HepG2 (cell line): ENCODE data around the gene CNOT10. TPM values are rescaled to one million over a fixed set of nuclear protein-coding genes. Genes with fewer than 3 reads are reported as not detected.
A peak's percentile ranks its signal among the peaks of the same experiment; 100 is the strongest.

ENCODE experiments used
- ATAC-seq: fragments of 200-7000 bp; cut with Tn5 transposase; 3 replicates; pipeline ENCODE4 v1.9.1; 2020; ENCODE audit warnings: mild to moderate bottlenecking, moderate library complexity
- BruUV-seq: library from RNA; stranded (reverse); fragments of 400-500 nt; replicated peaks from 2 replicates; lab custom pipeline; 2021; lab: Mats Ljungman, UMichigan
- CTCF ChIA-PET: fragments of 300-600 bp; formaldehyde crosslinking; extraction: SDS; loops from one replicate; lab custom pipeline; 2021; ENCODE audit warnings: low total read pairs, inconsistent platforms, low intra/inter-chr PET ratio; lab: Yijun Ruan, JAX
- POLR2A ChIA-PET: fragments of 350-600 bp; sonication (Branson Sonifier 250); formaldehyde crosslinking; loops from one replicate; lab custom pipeline; 2020; ENCODE audit warnings: antibody characterized with exemption, inconsistent platforms; lab: Yijun Ruan, JAX
- DNase-seq: peaks from one replicate; pipeline ENCODE4 v3.0.0-alpha.2; 2015; ENCODE audit warnings: low spot score
- FAIRE-seq: peaks from 3 replicates; lab custom pipeline; 2011; peaks lifted over from hg19 to GRCh38; lab: Jason Lieb, UNC
- H2AFZ ChIP-seq: one replicate; pipeline ENCODE4 v1.6.1; 2011; ENCODE audit warnings: low read length, inconsistent platforms
- H3K27ac ChIP-seq: fragments of 300-600 bp; 3 replicates; pipeline ENCODE4 v1.8.0; 2011; ENCODE audit warnings: mixed run types, mild to moderate bottlenecking, mixed read lengths, low read length, inconsistent platforms; ENCODE audit not compliant: insufficient read depth; ENCODE audit errors: extremely low read length
- H3K27me3 ChIP-seq, 2 experiments: fragments of 200-600 bp in 1 of 2; 2 replicates in 1 of 2; 3 replicates in 1 of 2; pipeline versions ENCODE4 v1.6.0 to v1.8.0; 2011; ENCODE audit warnings: low read length in 2 of 2, mild to moderate bottlenecking in 2 of 2, moderate library complexity in 2 of 2, inconsistent platforms in 1 of 2; ENCODE audit not compliant: insufficient read depth in 2 of 2, control insufficient read depth in 1 of 2
- H3K36me3 ChIP-seq, 2 experiments: fragments of 200-600 bp in 1 of 2; replicated peaks in 1 of 2; 2 replicates in 1 of 2; 3 replicates in 1 of 2; pipeline versions ENCODE4 v1.5.1 to v1.8.0; 2011; ENCODE audit warnings: low read length in 2 of 2, inconsistent platforms in 1 of 2; ENCODE audit not compliant: insufficient read depth in 2 of 2, control insufficient read depth in 1 of 2
- H3K4me1 ChIP-seq: 2 replicates; pipeline ENCODE4 v1.5.1; 2012; ENCODE audit warnings: low read length, inconsistent platforms; ENCODE audit not compliant: insufficient read depth
- H3K4me2 ChIP-seq: 2 replicates; pipeline ENCODE4 v1.6.0; 2011; ENCODE audit warnings: low read depth, low read length, inconsistent platforms
- H3K4me3 ChIP-seq, 3 experiments: fragments of 200-600 bp in 1 of 3; sonication (generic), shearing (Covaris generic) in 1 of 3; replicated peaks in 1 of 3; 2 replicates each; pipeline ENCODE4 v1.5.1; 2011 to 2016; ENCODE audit warnings: low read length in 3 of 3, inconsistent platforms in 2 of 3, low read depth in 2 of 3, mild to moderate bottlenecking in 2 of 3, control low read depth in 1 of 3, mixed read lengths in 1 of 3; ENCODE audit not compliant: insufficient read depth in 1 of 3
- H3K79me2 ChIP-seq: one replicate; pipeline ENCODE4 v1.6.1; 2011; ENCODE audit warnings: low read length, inconsistent platforms; ENCODE audit not compliant: insufficient read depth
- H3K9ac ChIP-seq: 2 replicates; pipeline ENCODE4 v1.6.0; 2011; ENCODE audit warnings: mild to moderate bottlenecking, low read depth, low read length, inconsistent platforms; ENCODE audit not compliant: insufficient read depth
- H3K9me3 ChIP-seq: 2 replicates; pipeline ENCODE4 v1.5.1; 2012; ENCODE audit warnings: mild to moderate bottlenecking, low read length
- H4K20me1 ChIP-seq: 2 replicates; pipeline ENCODE4 v1.6.0; 2011; ENCODE audit warnings: inconsistent platforms, mild to moderate bottlenecking, low read length, moderate library complexity; ENCODE audit not compliant: insufficient read depth
- CCDC6 ChIP-seq: sonication (generic); formaldehyde crosslinking; IDR thresholded peaks from 2 replicates; pipeline ENCODE4 v1.8.1; 2022; ENCODE audit warnings: mild to moderate bottlenecking, missing genetic modification reagents, moderate library complexity
- DNMT3B ChIP-seq: conservative IDR thresholded peaks from 2 replicates; pipeline ENCODE4 v1.6.1; 2016; ENCODE audit warnings: missing biosample characterization, control low read depth
- HCFC1 ChIP-seq: fragments of 150-350 bp; IDR thresholded peaks from 2 replicates; pipeline ENCODE4 v1.6.1; 2014; ENCODE audit warnings: low read depth, low read length
- HDAC6 ChIP-seq: fragments of 200-600 bp; sonication (generic); IDR thresholded peaks from 2 replicates; pipeline ENCODE4 v1.7.0; 2017; ENCODE audit warnings: mild to moderate bottlenecking, antibody characterized with exemption, low read length, low read depth
- MBD4 ChIP-seq: IDR thresholded peaks from 2 replicates; pipeline ENCODE4 v1.6.1; 2012; ENCODE audit warnings: low read length, inconsistent platforms, borderline replicate concordance
- MXD4 ChIP-seq: IDR thresholded peaks from 2 replicates; pipeline ENCODE4 v1.6.1; 2016; ENCODE audit warnings: mild to moderate bottlenecking, missing biosample characterization, missing genetic modification reagents
- NCOR1 ChIP-seq: fragments of 200-600 bp; sonication (generic); IDR thresholded peaks from 2 replicates; pipeline ENCODE4 v1.7.0; 2017; ENCODE audit warnings: antibody characterized with exemption, low read length, borderline replicate concordance
- NR2F2 ChIP-seq: IDR thresholded peaks from 2 replicates; pipeline ENCODE4 v1.6.1; 2012; ENCODE audit warnings: low read depth, inconsistent platforms, borderline replicate concordance
- PHF20 ChIP-seq: sonication (generic); formaldehyde crosslinking; IDR thresholded peaks from 2 replicates; pipeline ENCODE4 v1.5.0; 2020; ENCODE audit warnings: mild to moderate bottlenecking, missing genetic modification reagents
- PHF8 ChIP-seq: sonication (generic); formaldehyde crosslinking; IDR thresholded peaks from 2 replicates; pipeline ENCODE4 v1.5.0; 2020; ENCODE audit warnings: missing genetic modification reagents
- POLR2AphosphoS5 ChIP-seq: IDR thresholded peaks from 2 replicates; pipeline ENCODE4 v1.6.1; 2012; ENCODE audit warnings: low read depth, low read length
- RBM39 ChIP-seq: fragments of 200-400 bp; formaldehyde crosslinking; IDR thresholded peaks from one replicate; pipeline ENCODE4 v1.6.1; 2018; ENCODE audit warnings: antibody characterized with exemption, mild to moderate bottlenecking, low read depth, low read length; ENCODE audit not compliant: poor library complexity, severe bottlenecking
- SAP130 ChIP-seq: IDR thresholded peaks from 2 replicates; pipeline ENCODE4 v1.6.1; 2016; ENCODE audit warnings: low read depth
- ZBTB8A ChIP-seq: sonication (generic); formaldehyde crosslinking; IDR thresholded peaks from 2 replicates; pipeline ENCODE4 v1.4.0; 2020; ENCODE audit warnings: mild to moderate bottlenecking, low read depth, missing genetic modification reagents, borderline replicate concordance
- ZFP62 ChIP-seq: sonication (generic); formaldehyde crosslinking; IDR thresholded peaks from 2 replicates; pipeline ENCODE4 v1.4.0; 2020; ENCODE audit warnings: missing genetic modification reagents
- ZNF350 ChIP-seq: sonication (generic); formaldehyde crosslinking; IDR thresholded peaks from 2 replicates; pipeline ENCODE4 v1.4.0; 2020; ENCODE audit warnings: mild to moderate bottlenecking, low read depth, missing genetic modification reagents, borderline replicate concordance
- ZNF44 ChIP-seq: sonication (generic); formaldehyde crosslinking; IDR thresholded peaks from 2 replicates; pipeline ENCODE4 v1.5.1; 2020; ENCODE audit warnings: mild to moderate bottlenecking, missing genetic modification reagents
- ZNF629 ChIP-seq: sonication (generic); formaldehyde crosslinking; conservative IDR thresholded peaks from 2 replicates; pipeline ENCODE4 v1.5.0; 2020; ENCODE audit warnings: missing genetic modification reagents
- ZNF766 ChIP-seq: sonication (generic); formaldehyde crosslinking; IDR thresholded peaks from 2 replicates; pipeline ENCODE4 v1.5.0; 2020; ENCODE audit warnings: missing genetic modification reagents, borderline replicate concordance
- ZNF780A ChIP-seq: sonication (generic); formaldehyde crosslinking; IDR thresholded peaks from 2 replicates; pipeline ENCODE4 v1.8.0; 2022; ENCODE audit warnings: mild to moderate bottlenecking, missing genetic modification reagents, moderate library complexity
- ZNF782 ChIP-seq: sonication (generic); formaldehyde crosslinking; IDR thresholded peaks from 2 replicates; pipeline ENCODE4 v1.4.0; 2020; ENCODE audit warnings: missing genetic modification reagents, mild to moderate bottlenecking, borderline replicate concordance
- WGBS: methylation state at CpG from one replicate; pipeline ENCODE4 v1.1.6; 2017; ENCODE audit warnings: low lambda C conversion rate; 5-methylcytosine and 5-hydroxymethylcytosine counted together
- in situ Hi-C: cut with HindIII; loops from 2 replicates; pipeline ENCODE4 v1.10.0; 2017; ENCODE audit warnings: low pct_unique_long_range_greater_than_20kb; ENCODE audit not compliant: extremely low pct_ligation_motif_present
- intact Hi-C: fragments of 100-400 bp; cut with micrococcal nuclease; formaldehyde crosslinking; loops from one replicate; pipeline ENCODE4 v1.10.0; 2022; ENCODE audit not compliant: unreplicated experiment
- polyA plus RNA-seq, 8 experiments: library from polyadenylated mRNA; depleted of rRNA in 3 of 8; stranded (reverse) in 7 of 8; unstranded in 1 of 8; fragments of >200 nt; fragmentation: Illumina TruSeq in 4 of 8; extraction: Trizol in 4 of 8; gene quantifications; 2 replicates each; pipeline versions ENCODE4 v1.2.1 to v1.2.3, GENCODE V29; 2011 to 2016; ENCODE audit warnings: low read depth in 4 of 8, missing spikeins in 1 of 8, mixed read lengths in 1 of 8; ENCODE audit not compliant: insufficient read depth in 1 of 8
- total RNA-seq, 5 experiments: library from RNA; depleted of rRNA; stranded (reverse); fragments of >200 nt; fragmentation: Illumina TruSeq; extraction: Trizol; gene quantifications; 2 replicates each; pipeline ENCODE4 v1.2.3, GENCODE V29; 2016; ENCODE audit warnings: low read depth in 1 of 5
- TF ChIP-seq, protein P1 (sequence below): sonication (generic); formaldehyde crosslinking; IDR thresholded peaks from 2 replicates; pipeline ENCODE4 v1.5.1; 2020; ENCODE audit warnings: missing genetic modification reagents, mild to moderate bottlenecking, borderline replicate concordance
- TF ChIP-seq, protein P2 (sequence below): sonication (generic); formaldehyde crosslinking; IDR thresholded peaks from 2 replicates; pipeline ENCODE4 v1.4.0; 2020; ENCODE audit warnings: missing genetic modification reagents

Gene CNOT10
- total and polyA plus RNA-seq, 2 of the 13 experiments (the other 11 are each of a cell fraction or from before 2014, with no cell fraction given): 21.2 to 34.1 TPM

DNA sequence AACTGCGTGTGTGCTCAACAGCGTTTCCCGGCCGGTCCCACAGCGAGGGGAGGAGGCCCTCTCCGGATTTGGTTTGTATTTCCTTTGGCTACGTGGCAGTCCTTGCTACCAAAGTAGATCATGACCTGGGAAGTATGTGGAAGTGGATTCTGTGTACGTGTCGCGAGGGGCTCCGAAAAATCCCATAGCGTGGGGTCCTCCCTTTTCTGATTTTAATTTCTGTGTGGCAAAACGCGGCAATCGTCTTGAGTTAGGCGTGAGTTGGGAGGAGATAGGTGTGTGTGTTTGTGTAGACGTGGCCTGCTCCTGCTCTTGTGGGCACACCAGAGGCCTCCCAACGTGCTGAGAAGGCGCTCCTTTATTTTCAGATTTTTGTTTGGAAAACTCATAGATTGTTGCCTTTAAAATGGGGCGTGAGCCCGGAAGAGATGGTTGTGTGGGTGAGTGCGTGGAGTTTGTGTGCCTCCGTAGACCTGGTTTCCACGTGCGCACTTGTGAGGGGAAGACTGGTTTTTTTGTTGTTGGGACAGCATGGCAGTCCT, 134.1 kb downstream of the CNOT10 start:
- WGBS: 0% methylated on average over 13 of the region's 25 CpGs
- H3K27ac ChIP-seq: peak overlapping the region; percentile 99
- ATAC-seq (no peak), FAIRE-seq (no peak), DNase-seq (no peak)
- peaks cover 10 to 28% of the 10 kb centered on the region in 2 experiments for H3K36me3 ChIP-seq
- no peaks in the 10 kb centered on the region for H3K9me3 ChIP-seq
- peak overlapping the region; percentile 95 for H3K9ac ChIP-seq
- H2AFZ ChIP-seq: no peak overlapping the region
- H4K20me1 ChIP-seq: peaks cover 65% of the 10 kb centered on the region
- CTCF ChIA-PET: no interaction called here
- POLR2A ChIA-PET: no interaction called here
- in situ Hi-C loops (loop anchor here (5.0 kb wide), 1 partner anchor 37 kb away; no protein-coding TSS in a partner anchor), intact Hi-C loops (no loop called here)
- peak overlapping the region; percentile 92 to 98 (median 94) for H3K4me3 ChIP-seq
- peaks cover 97% of the 10 kb centered on the region for H3K79me2 ChIP-seq
- peaks cover 0 to 6% of the 10 kb centered on the region in 2 experiments; a peak in 1 of 5 replicates for H3K27me3 ChIP-seq
- H3K4me1 ChIP-seq: peaks cover 31% of the 10 kb centered on the region
- BruUV-seq: no TSS peak
- peak overlapping the region; percentile 99 for H3K4me2 ChIP-seq
- TF ChIP-seq PHF20 (CRISPR knock-in tag): 0 out of 2 replicates have a peak, but pooled peaks have one; percentile 2
- TF ChIP-seq ZNF782 (CRISPR knock-in tag): no peak
- 0 out of 2 replicates have a peak, but pooled peaks have one; percentile 15 for TF ChIP-seq NCOR1
- TF ChIP-seq DNMT3B (CRISPR knock-in tag): no peak
- TF ChIP-seq ZBTB8A (CRISPR knock-in tag): no peak
- TF ChIP-seq SAP130 (CRISPR knock-in tag): peak; percentile 23; the same call in 1 of the 2 replicates
- TF ChIP-seq RBM39: peak; percentile 5
- TF ChIP-seq PHF8 (CRISPR knock-in tag): no peak; the same call in 1 of the 2 replicates
- TF ChIP-seq ZNF766 (CRISPR knock-in tag): no peak
- no peak for TF ChIP-seq HCFC1
- TF ChIP-seq HDAC6: peak; percentile 80; the same call in 1 of the 2 replicates
- TF ChIP-seq ZNF350 (CRISPR knock-in tag): no peak
- TF ChIP-seq ZNF780A (CRISPR knock-in tag): no peak
- TF ChIP-seq POLR2AphosphoS5: peak; percentile 15; the same call in 1 of the 2 replicates
- no peak for TF ChIP-seq ZFP62 (CRISPR knock-in tag)
- no peak for TF ChIP-seq MXD4 (CRISPR knock-in tag)
- no peak for TF ChIP-seq ZNF629
- no peak for TF ChIP-seq ZNF44 (CRISPR knock-in tag)
- no peak for TF ChIP-seq MBD4
- peak; percentile 25; the same call in 1 of the 2 replicates for TF ChIP-seq NR2F2
- no peak for TF ChIP-seq CCDC6 (CRISPR knock-in tag)
- TF ChIP-seq, protein P1, sequence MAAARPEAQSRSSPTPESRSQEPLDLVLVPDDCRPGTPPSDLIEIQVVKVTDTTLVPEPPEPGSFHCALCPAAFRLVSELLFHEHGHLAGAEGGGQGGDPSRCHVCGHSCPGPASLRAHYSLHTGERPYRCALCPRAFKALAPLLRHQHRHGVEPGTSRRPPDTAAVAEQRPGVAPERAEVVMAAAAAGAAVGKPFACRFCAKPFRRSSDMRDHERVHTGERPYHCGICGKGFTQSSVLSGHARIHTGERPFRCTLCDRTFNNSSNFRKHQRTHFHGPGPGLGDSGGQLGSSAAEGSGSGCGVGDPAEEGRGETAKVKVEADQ (CRISPR knock-in tag): no peak
- TF ChIP-seq, protein P2, sequence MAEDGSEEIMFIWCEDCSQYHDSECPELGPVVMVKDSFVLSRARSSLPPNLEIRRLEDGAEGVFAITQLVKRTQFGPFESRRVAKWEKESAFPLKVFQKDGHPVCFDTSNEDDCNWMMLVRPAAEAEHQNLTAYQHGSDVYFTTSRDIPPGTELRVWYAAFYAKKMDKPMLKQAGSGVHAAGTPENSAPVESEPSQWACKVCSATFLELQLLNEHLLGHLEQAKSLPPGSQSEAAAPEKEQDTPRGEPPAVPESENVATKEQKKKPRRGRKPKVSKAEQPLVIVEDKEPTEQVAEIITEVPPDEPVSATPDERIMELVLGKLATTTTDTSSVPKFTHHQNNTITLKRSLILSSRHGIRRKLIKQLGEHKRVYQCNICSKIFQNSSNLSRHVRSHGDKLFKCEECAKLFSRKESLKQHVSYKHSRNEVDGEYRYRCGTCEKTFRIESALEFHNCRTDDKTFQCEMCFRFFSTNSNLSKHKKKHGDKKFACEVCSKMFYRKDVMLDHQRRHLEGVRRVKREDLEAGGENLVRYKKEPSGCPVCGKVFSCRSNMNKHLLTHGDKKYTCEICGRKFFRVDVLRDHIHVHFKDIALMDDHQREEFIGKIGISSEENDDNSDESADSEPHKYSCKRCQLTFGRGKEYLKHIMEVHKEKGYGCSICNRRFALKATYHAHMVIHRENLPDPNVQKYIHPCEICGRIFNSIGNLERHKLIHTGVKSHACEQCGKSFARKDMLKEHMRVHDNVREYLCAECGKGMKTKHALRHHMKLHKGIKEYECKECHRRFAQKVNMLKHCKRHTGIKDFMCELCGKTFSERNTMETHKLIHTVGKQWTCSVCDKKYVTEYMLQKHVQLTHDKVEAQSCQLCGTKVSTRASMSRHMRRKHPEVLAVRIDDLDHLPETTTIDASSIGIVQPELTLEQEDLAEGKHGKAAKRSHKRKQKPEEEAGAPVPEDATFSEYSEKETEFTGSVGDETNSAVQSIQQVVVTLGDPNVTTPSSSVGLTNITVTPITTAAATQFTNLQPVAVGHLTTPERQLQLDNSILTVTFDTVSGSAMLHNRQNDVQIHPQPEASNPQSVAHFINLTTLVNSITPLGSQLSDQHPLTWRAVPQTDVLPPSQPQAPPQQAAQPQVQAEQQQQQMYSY (CRISPR knock-in tag): no peak
